ENCODE results near the gene SNUPN. TPM values are rescaled to one million over a fixed set of nuclear protein-coding genes. Genes with fewer than 3 reads are reported as not detected.
A peak's percentile ranks its signal among the peaks of the same experiment; 100 is the strongest.

SNUPN gene
- total RNA-seq, 1 experiment from 2014 or later = 27.9 TPM

GRCh38 chr15:75671730-75672602, 46.4 kb upstream of the SNUPN start:
- no peak for DNase-seq (ENCODE audit: low spot score)
- H3K27me3 Mint-ChIP-seq (ENCODE audit: low read depth) = no peaks in the 10 kb centered on the region
- H3K4me1 Mint-ChIP-seq = peaks cover 20% of the 10 kb centered on the region
- no peaks in the 10 kb centered on the region for H3K9me3 Mint-ChIP-seq
- no peak for TF ChIP-seq EMX1 (CRISPR knock-in tag; IDR thresholded peaks at IDR 0.05)
- TF ChIP-seq ETV6 (CRISPR knock-in tag; IDR thresholded peaks at IDR 0.05) = no peak
- 0 out of 2 replicates have a peak, but pooled peaks have one; percentile 33 for TF ChIP-seq NFYB (CRISPR knock-in tag; conservative IDR thresholded peaks at IDR 0.05; ENCODE audit: low read depth)
- no peak overlapping the region for H3K4me3 Mint-ChIP-seq
- H3K36me3 Mint-ChIP-seq = no peaks in the 10 kb centered on the region; the same call in 1 of the 2 replicates
- POLR2A ChIA-PET = interaction anchor here (1.0 to 2.2 kb wide), 4 partner anchors 11 to 217 kb away, joined by 3 to 12 read pairs (median 6); partner anchors contain the start of genes IMP3 and SNX33
- H3K27ac Mint-ChIP-seq = peak overlapping the region; percentile 89; the same call in 1 of the 2 replicates
- peak; percentile 57 for ATAC-seq
- CTCF ChIA-PET = interaction anchor here (0.6 to 2.1 kb wide), 7 partner anchors 11 to 304 kb away, joined by 3 to 11 read pairs (median 7); partner anchors contain the start of genes MAN2C1 and SNX33

DNA sequence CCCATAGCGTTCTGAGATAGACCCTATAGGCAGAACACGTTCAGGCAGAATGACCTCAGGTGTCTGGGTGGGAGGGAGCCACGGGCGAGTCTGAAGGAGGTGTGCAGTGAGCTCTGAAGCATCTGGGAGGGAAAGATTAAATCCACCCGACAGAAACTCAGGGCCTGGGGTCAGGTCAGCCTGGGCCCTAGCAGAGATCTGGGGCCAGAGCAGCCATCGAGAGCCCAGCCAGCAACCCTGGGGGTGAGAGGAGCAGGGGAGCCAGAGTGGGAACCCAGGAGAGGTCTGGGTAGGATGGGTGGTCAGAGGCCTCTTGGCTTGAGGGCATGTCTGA, 44.3 kb upstream of the SNUPN start:
- ATAC-seq = no peak
- ChIA-PET POLR2A (no interaction called here), CTCF (interaction anchor here (1.1 kb wide), 1 partner anchor 219 kb away, joined by 3 read pairs; the partner anchor contains the start of gene SIN3A)
- TF ChIP-seq FOXP1 (CRISPR knock-in tag; IDR thresholded peaks at IDR 0.05; ENCODE audit: borderline replicate concordance) = no peak
- no peak for TF ChIP-seq OVOL2 (CRISPR knock-in tag; IDR thresholded peaks at IDR 0.05; ENCODE audit: borderline replicate concordance)
- TF ChIP-seq ZNF416 (CRISPR knock-in tag; IDR thresholded peaks at IDR 0.05) = no peak
- TF ChIP-seq ZNF219 (CRISPR knock-in tag; IDR thresholded peaks at IDR 0.05; ENCODE audit: borderline replicate concordance) = no peak
- TF ChIP-seq SP1 (CRISPR knock-in tag; conservative IDR thresholded peaks at IDR 0.05) = no peak
- TF ChIP-seq, protein P1, sequence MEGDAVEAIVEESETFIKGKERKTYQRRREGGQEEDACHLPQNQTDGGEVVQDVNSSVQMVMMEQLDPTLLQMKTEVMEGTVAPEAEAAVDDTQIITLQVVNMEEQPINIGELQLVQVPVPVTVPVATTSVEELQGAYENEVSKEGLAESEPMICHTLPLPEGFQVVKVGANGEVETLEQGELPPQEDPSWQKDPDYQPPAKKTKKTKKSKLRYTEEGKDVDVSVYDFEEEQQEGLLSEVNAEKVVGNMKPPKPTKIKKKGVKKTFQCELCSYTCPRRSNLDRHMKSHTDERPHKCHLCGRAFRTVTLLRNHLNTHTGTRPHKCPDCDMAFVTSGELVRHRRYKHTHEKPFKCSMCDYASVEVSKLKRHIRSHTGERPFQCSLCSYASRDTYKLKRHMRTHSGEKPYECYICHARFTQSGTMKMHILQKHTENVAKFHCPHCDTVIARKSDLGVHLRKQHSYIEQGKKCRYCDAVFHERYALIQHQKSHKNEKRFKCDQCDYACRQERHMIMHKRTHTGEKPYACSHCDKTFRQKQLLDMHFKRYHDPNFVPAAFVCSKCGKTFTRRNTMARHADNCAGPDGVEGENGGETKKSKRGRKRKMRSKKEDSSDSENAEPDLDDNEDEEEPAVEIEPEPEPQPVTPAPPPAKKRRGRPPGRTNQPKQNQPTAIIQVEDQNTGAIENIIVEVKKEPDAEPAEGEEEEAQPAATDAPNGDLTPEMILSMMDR (IDR thresholded peaks at IDR 0.05) = no peak
- H3K4me3 Mint-ChIP-seq = no peak overlapping the region
- H3K9me3 Mint-ChIP-seq = no peaks in the 10 kb centered on the region
- H3K4me1 Mint-ChIP-seq = peaks cover 20% of the 10 kb centered on the region
- peak overlapping the region; percentile 18; the same call in 1 of the 2 replicates for H3K27ac Mint-ChIP-seq
- no peaks in the 10 kb centered on the region for H3K27me3 Mint-ChIP-seq (ENCODE audit: low read depth)
- no peaks in the 10 kb centered on the region; the same call in 1 of the 2 replicates for H3K36me3 Mint-ChIP-seq
- no peak for DNase-seq (ENCODE audit: low spot score)

DNA sequence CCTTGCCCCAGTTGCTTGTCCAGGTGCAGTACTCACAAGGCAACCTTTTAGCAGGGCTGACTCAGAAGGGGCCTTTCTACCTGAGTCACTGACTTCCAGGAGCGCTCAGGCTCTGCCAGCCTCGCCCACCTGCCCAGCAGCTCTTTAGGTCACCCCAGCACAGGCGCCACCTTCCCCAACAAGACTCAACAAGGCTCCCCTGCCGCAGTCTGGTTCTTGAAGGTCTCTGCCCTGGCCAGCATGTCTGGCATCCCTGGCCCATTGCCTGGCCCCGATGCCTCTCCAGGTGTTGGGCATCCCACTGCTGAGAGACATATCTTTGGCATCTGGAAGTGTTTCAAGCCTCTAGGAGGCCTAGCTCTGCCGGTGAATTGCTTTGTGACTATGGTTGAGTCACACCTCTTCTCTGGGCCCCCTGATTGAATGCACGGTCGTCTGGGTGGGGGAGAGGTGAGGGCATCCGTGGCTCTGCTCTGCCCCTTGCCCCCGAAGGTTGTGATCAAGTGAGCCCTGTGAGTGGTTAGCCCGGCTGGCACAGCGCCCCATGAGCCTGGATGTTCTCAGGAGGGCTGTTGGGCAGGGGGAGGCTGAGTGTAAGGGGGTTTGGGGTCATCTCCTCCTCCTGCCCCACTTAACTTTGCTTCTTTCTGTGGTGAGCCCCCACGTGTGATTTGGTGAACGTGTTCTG, 43.8 kb upstream of the SNUPN start:
- H3K4me3 Mint-ChIP-seq = no peak overlapping the region
- H3K27ac Mint-ChIP-seq = peak overlapping the region; percentile 18; the same call in 1 of the 2 replicates
- H3K36me3 Mint-ChIP-seq = no peaks in the 10 kb centered on the region; the same call in 1 of the 2 replicates
- ChIA-PET POLR2A (no interaction called here), CTCF (interaction anchor here (0.5 to 1.1 kb wide), 4 partner anchors 31 to 789 kb away, joined by 3 to 5 read pairs (median 4); partner anchors contain the start of gene SIN3A)
- DNase-seq (ENCODE audit: low spot score) (no peak), ATAC-seq (no peak)
- H3K9me3 Mint-ChIP-seq = no peaks in the 10 kb centered on the region
- H3K27me3 Mint-ChIP-seq (ENCODE audit: low read depth) = no peaks in the 10 kb centered on the region
- H3K4me1 Mint-ChIP-seq = peaks cover 20% of the 10 kb centered on the region
- no peak for TF ChIP-seq ZNF121 (CRISPR knock-in tag; IDR thresholded peaks at IDR 0.05)
- TF ChIP-seq ZBTB43 (CRISPR knock-in tag; IDR thresholded peaks at IDR 0.05) = no peak
- no peak for TF ChIP-seq PRRX2 (CRISPR knock-in tag; IDR thresholded peaks at IDR 0.05)
- no peak for TF ChIP-seq JAZF1 (CRISPR knock-in tag; IDR thresholded peaks at IDR 0.05)
- no peak for TF ChIP-seq ZNF281 (CRISPR knock-in tag; IDR thresholded peaks at IDR 0.05)
- TF ChIP-seq ATF2 (CRISPR knock-in tag; IDR thresholded peaks at IDR 0.05; ENCODE audit: borderline replicate concordance, low read depth) = no peak
- TF ChIP-seq, protein P2, sequence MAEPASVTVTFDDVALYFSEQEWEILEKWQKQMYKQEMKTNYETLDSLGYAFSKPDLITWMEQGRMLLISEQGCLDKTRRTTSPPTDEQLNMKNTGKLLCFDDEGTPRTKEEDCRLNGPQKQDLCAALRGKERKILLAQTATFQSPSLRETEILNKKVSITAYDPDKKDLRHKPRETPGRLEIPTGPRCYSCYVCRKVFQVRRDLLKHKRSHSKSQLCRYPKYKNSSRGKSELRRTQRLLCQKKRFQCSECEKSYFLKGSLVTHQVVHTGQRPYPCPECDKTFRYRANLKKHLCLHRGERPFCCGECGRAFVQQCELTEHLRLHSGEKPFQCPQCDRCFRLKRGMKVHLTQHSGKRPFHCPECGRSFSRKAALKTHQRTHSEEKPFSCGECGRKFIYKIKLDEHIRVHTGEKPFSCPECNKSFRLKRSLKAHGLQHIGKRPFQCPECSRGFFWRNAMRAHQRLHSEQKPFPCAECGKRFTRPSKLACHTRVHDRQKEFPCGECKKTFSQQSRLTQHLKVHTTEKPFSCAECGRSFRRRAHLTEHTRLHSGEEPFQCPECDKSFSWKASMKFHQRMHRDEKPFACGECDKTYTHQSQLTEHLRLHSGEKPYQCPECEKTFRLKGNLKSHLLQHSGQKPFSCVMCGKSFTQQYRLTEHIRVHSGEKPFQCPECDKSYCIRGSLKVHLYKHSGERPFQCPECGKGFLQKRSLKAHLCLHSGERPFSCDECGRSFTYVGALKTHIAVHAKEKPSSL (CRISPR knock-in tag; conservative IDR thresholded peaks at IDR 0.05) = no peak
- no peak for TF ChIP-seq ZNF671 (CRISPR knock-in tag; IDR thresholded peaks at IDR 0.05)

Data from WTC11 (cell line).